Subcutaneous adipose tissue (tissue), 4 donors: Measurements from ENCODE around the gene RGS6. TPM values are rescaled to one million over a fixed set of nuclear protein-coding genes. Genes with fewer than 3 reads are reported as not detected.

Source experiments
- total RNA-seq, 4 donors: library from RNA; depleted of rRNA; stranded (reverse); fragments of >200 nt; gene quantifications; one replicate each; pipeline ENCODE4 v1.1.0, GENCODE V29; 2016
- TF ChIP-seq, protein P1 (sequence below): fragments of 450-650 bp; IDR thresholded peaks from one replicate; pipeline ENCODE4 v1.5.1; 2016; ENCODE audit warnings: low read depth, mild to moderate bottlenecking, control low read depth, antibody characterized with exemption, moderate library complexity

Gene RGS6
- total RNA-seq, 4 donors from 2014 or later: 4.4 to 32.0 (median 11.4) TPM

DNA sequence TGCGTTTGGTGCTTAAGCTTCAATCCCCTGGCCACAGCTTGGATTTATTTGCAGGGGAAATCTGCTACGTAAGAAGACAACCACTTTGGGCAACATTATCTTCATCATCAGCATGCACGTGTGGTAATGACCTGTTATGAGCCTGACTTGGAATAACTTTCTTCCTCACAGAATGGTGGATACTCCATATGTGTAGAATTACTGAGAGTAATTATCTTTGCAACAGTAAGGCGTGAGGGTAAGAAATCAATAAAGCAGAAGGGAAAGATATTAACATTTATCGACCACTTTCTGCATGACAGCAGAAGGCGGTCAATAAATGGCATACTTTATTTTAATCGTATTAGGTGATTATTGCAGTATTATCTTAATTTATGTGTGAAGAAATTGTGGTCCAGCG lies 152.7 kb downstream of the RGS6 start:
- TF ChIP-seq, protein P1, sequence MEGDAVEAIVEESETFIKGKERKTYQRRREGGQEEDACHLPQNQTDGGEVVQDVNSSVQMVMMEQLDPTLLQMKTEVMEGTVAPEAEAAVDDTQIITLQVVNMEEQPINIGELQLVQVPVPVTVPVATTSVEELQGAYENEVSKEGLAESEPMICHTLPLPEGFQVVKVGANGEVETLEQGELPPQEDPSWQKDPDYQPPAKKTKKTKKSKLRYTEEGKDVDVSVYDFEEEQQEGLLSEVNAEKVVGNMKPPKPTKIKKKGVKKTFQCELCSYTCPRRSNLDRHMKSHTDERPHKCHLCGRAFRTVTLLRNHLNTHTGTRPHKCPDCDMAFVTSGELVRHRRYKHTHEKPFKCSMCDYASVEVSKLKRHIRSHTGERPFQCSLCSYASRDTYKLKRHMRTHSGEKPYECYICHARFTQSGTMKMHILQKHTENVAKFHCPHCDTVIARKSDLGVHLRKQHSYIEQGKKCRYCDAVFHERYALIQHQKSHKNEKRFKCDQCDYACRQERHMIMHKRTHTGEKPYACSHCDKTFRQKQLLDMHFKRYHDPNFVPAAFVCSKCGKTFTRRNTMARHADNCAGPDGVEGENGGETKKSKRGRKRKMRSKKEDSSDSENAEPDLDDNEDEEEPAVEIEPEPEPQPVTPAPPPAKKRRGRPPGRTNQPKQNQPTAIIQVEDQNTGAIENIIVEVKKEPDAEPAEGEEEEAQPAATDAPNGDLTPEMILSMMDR: no peak

DNA sequence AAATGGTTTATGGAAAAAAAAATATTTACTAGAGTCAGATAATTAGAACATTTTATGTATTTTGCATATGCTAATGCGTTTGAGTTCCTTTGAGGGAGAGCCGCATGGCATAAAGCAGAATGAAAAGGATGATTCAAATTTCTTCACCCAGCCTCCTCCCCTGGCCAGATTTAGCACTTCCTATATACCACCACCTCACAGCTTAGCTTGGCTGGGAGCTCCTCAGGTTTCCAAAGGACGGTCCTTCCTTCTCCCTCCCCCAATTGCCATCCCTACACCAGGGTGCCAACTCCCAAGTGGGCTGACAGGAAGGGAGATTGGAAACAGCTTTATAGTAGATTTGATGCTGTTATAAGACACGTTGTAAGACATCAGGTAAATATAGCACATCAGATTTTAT lies 157.4 kb downstream of the RGS6 start:
- TF ChIP-seq, protein P1: no peak

DNA sequence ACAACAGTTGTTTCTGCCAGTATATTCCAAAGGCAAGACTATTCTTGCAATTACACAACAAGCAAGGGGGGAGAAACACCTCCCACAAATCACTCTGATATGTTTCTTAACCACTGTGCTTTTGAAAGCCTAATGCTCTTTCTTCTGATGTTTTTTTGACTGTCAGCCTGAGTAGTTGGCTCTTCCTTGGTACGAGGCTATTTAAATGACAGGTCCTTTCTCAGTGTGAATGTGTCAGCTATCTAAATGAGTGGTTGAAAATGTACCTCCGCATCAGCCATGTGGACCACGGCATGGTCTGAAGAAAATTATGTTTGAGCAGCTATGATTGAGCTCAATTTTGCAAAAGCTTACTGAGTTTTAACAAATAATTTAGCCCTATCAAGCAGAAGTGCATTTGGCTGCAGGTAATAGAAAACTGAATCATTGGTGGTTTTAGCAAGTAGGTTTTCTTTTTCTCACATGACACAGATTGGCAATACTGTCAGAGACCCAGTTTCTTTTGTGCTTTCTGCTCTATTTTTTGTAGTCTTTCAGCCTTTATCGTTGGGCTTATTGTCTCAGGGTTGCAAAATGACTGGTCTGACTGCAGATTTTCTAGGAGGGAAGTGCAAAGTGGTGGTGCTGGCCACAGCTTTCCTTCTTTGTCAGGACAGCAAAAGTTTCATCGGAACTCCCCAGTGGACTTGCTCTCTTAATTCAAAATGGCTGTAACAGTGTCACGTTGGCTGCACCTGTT lies 162.8 kb downstream of the RGS6 start:
- TF ChIP-seq, protein P1: no peak

DNA sequence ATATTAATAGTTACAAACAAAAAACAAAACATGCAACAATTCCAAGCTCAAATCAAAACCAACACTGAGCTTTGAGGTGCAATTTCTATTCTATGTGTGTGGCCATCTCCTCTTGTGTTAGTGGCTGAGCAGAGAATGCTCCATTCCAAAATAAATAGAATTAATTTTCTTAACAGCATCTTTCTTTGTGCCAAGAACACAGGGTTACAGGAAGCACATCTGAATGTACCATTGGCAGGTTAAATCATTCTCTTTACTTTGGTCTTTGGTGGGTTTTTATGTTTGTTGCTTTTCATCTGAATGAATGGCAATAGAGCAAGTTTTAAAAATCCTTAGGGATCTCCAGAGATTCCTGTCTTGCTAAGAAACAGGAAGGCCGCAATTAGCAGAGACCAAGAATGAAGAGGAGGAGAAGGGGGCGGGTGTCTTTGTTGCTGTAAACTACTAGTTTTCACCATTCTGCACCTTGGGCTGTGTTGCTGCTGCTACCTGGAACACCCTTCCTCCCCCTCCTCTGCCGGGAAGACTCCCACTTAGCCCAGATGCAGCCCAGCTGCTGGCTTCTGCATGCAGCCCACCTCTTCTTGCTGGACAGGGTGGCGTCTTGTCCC lies 165.0 kb downstream of the RGS6 start:
- TF ChIP-seq, protein P1: no peak

DNA sequence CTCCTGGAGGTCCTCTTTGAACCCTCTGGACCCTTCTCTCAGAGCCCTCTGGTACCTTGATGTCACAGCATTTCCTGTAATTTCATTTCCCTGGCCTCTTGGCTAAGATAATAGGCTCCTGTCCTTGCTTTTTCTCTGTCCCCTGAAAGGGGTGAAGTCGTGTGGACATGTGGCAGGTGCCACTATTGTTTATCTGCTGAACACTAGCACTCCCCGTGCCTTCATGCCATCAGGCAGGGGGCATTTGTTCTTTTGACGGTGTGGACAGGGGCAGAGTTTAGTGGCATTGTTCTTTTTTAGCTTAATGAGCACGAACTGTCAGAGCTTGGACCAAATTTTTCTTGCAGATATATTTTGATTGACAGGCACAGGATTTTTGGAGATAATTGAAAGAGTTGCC lies 166.0 kb downstream of the RGS6 start:
- TF ChIP-seq, protein P1: no peak

DNA sequence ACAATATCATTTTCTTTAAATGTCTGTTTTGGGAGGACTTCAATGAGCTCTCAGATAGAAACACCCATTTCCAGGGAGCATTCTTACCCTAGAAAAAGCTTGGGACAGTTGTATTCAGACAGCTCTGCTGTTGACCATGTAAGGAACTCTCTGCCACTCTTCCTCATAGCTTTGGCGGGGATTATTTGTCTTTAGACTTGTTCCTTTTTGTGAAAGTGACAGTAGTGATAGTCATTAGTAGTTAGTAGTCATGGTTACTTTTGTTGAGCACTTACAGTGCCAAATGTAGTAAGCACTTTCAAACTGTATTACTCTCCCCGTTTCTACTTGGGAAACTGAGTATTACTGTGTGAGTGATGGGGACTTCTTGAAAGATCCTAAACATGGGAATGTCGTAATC lies 167.3 kb downstream of the RGS6 start:
- TF ChIP-seq, protein P1: no peak

DNA sequence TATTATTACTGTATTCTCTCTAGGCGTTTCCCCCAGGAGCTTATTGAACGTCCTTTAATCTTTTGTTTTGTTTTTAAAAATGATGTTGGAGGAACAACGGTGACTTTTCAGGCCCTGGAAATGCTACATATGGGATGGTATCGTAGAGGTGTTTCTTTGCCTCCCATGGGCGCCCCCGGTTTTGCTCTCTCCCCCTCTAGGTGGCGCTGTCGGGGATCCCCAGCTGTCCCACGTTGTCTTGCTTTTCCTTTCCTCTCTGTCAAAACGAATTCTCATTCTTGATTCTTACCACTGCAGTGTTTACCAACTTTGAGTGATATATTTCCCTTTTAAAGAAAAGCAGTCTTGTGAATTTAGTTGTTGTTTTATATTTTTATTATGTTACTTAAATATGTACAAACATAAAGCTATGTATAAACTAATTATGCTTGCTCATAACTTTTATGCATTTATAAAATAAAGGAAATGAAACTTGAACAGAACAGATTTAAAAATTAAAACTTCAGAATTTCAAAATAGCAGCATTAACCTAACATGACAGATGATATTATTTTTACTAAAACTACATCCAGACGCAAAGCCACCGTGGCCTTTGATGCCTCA lies 171.9 kb downstream of the RGS6 start:
- TF ChIP-seq, protein P1: no peak
